ENCODE measurements around the gene TRIM62.

The TRIM62 gene

GRCh38 chr1:33099290-33100118 lies 82.3 kb downstream of the TRIM62 start:
- TF ChIP-seq GATA1 (IDR thresholded peaks at IDR 0.05; ENCODE audit: low read depth, low read length): no peak
- no peak for TF ChIP-seq POLR2A (IDR thresholded peaks at IDR 0.05; ENCODE audit: low read length)
- DNase-seq: peak; percentile 14 to 27

DNA sequence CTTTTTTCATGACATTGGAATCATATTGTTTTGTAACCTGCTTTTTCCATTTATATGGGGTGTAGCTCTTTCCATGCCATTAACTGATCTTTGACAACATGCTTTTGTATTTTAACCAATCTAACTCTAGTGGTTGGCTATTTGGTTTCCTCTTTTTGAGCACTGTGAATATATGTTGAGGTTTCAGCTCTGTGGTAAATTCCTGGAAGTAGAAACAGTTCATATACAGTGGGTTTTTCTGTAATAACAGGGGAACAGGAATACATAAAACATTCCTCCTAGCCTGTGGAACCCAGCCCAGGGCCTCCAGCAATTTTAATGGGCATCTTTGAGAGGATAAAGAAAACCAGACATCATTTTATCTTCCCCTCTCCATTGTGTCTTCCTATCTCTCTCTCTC lies 83.5 kb downstream of the TRIM62 start:
- TF ChIP-seq GATA1 (IDR thresholded peaks at IDR 0.05; ENCODE audit: low read depth, low read length) (no peak), POLR2A (IDR thresholded peaks at IDR 0.05; ENCODE audit: low read length) (no peak)
- no peak for DNase-seq

DNA sequence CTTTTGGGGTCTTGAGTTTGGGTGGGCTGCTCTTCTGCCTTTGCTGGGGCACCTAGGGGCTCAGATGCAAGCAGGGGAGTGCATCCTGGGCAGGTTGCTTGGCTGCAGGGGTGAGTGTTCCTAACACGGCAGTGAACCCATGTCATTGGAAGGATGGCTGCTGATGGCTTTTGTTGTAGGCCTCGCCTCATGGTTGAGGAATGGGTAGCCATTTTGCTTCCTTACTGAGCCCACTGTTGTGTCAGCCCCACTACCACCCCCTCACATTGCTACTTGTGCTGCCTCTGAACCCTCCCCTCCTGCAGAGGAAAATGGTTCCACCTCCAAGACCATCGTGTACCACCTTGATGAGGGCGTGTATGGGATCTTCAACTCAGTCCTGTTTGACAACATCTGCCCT lies 84.1 kb downstream of the TRIM62 start:
- TF ChIP-seq POLR2A (IDR thresholded peaks at IDR 0.05; ENCODE audit: low read length): no peak
- no peak for TF ChIP-seq GATA1 (IDR thresholded peaks at IDR 0.05; ENCODE audit: low read depth, low read length)
- DNase-seq: no peak

- DNase-seq: peak; percentile 14 to 48
- no peak for TF ChIP-seq POLR2A (IDR thresholded peaks at IDR 0.05; ENCODE audit: low read length)
- no peak for TF ChIP-seq GATA1 (IDR thresholded peaks at IDR 0.05; ENCODE audit: low read depth, low read length)
Observed at GRCh38 chr1:33097137-33097611, 84.7 kb downstream of the TRIM62 start.

GRCh38 chr1:33096363-33097005 lies 85.4 kb downstream of the TRIM62 start:
- DNase-seq: no peak
- TF ChIP-seq GATA1 (IDR thresholded peaks at IDR 0.05; ENCODE audit: low read depth, low read length) (no peak), POLR2A (IDR thresholded peaks at IDR 0.05; ENCODE audit: low read length) (no peak)
